HepG2 (cell line): Measurements from ENCODE around the gene PAM16. TPM values are rescaled to one million over a fixed set of nuclear protein-coding genes. Genes with fewer than 3 reads are reported as not detected.

Experiments used
- ATAC-seq: fragments of 200-7000 bp; cut with Tn5 transposase; 3 replicates; pipeline ENCODE4 v1.9.1; 2020; ENCODE audit warnings: mild to moderate bottlenecking, moderate library complexity
- BruUV-seq: library from RNA; stranded (reverse); fragments of 400-500 nt; replicated peaks from 2 replicates; lab custom pipeline; 2021; lab: Mats Ljungman, UMichigan
- CTCF ChIA-PET: fragments of 300-600 bp; formaldehyde crosslinking; extraction: SDS; loops from one replicate; lab custom pipeline; 2021; ENCODE audit warnings: low total read pairs, inconsistent platforms, low intra/inter-chr PET ratio; lab: Yijun Ruan, JAX
- POLR2A ChIA-PET: fragments of 350-600 bp; sonication (Branson Sonifier 250); formaldehyde crosslinking; loops from one replicate; lab custom pipeline; 2020; ENCODE audit warnings: antibody characterized with exemption, inconsistent platforms; lab: Yijun Ruan, JAX
- DNase-seq: peaks from one replicate; pipeline ENCODE4 v3.0.0-alpha.2; 2015; ENCODE audit warnings: low spot score
- FAIRE-seq: peaks from 3 replicates; lab custom pipeline; 2011; peaks lifted over from hg19 to GRCh38; lab: Jason Lieb, UNC
- H2AFZ ChIP-seq: one replicate; pipeline ENCODE4 v1.6.1; 2011; ENCODE audit warnings: low read length, inconsistent platforms
- H3K27ac ChIP-seq: fragments of 300-600 bp; 3 replicates; pipeline ENCODE4 v1.8.0; 2011; ENCODE audit warnings: mixed run types, mild to moderate bottlenecking, mixed read lengths, low read length, inconsistent platforms; ENCODE audit not compliant: insufficient read depth; ENCODE audit errors: extremely low read length
- H3K27me3 ChIP-seq, 2 experiments: fragments of 200-600 bp in 1 of 2; 2 replicates in 1 of 2; 3 replicates in 1 of 2; pipeline versions ENCODE4 v1.6.0 to v1.8.0; 2011; ENCODE audit warnings: low read length in 2 of 2, mild to moderate bottlenecking in 2 of 2, moderate library complexity in 2 of 2, inconsistent platforms in 1 of 2; ENCODE audit not compliant: insufficient read depth in 2 of 2, control insufficient read depth in 1 of 2
- H3K36me3 ChIP-seq, 2 experiments: fragments of 200-600 bp in 1 of 2; replicated peaks in 1 of 2; 2 replicates in 1 of 2; 3 replicates in 1 of 2; pipeline versions ENCODE4 v1.5.1 to v1.8.0; 2011; ENCODE audit warnings: low read length in 2 of 2, inconsistent platforms in 1 of 2; ENCODE audit not compliant: insufficient read depth in 2 of 2, control insufficient read depth in 1 of 2
- H3K4me1 ChIP-seq: 2 replicates; pipeline ENCODE4 v1.5.1; 2012; ENCODE audit warnings: low read length, inconsistent platforms; ENCODE audit not compliant: insufficient read depth
- H3K4me2 ChIP-seq: 2 replicates; pipeline ENCODE4 v1.6.0; 2011; ENCODE audit warnings: low read depth, low read length, inconsistent platforms
- H3K4me3 ChIP-seq, 3 experiments: fragments of 200-600 bp in 1 of 3; sonication (generic), shearing (Covaris generic) in 1 of 3; replicated peaks in 1 of 3; 2 replicates each; pipeline ENCODE4 v1.5.1; 2011 to 2016; ENCODE audit warnings: low read length in 3 of 3, inconsistent platforms in 2 of 3, low read depth in 2 of 3, mild to moderate bottlenecking in 2 of 3, control low read depth in 1 of 3, mixed read lengths in 1 of 3; ENCODE audit not compliant: insufficient read depth in 1 of 3
- H3K79me2 ChIP-seq: one replicate; pipeline ENCODE4 v1.6.1; 2011; ENCODE audit warnings: low read length, inconsistent platforms; ENCODE audit not compliant: insufficient read depth
- H3K9ac ChIP-seq: 2 replicates; pipeline ENCODE4 v1.6.0; 2011; ENCODE audit warnings: mild to moderate bottlenecking, low read depth, low read length, inconsistent platforms; ENCODE audit not compliant: insufficient read depth
- H3K9me3 ChIP-seq: 2 replicates; pipeline ENCODE4 v1.5.1; 2012; ENCODE audit warnings: mild to moderate bottlenecking, low read length
- H4K20me1 ChIP-seq: 2 replicates; pipeline ENCODE4 v1.6.0; 2011; ENCODE audit warnings: inconsistent platforms, mild to moderate bottlenecking, low read length, moderate library complexity; ENCODE audit not compliant: insufficient read depth
- ARNT2 ChIP-seq: sonication (generic); formaldehyde crosslinking; IDR thresholded peaks from 2 replicates; pipeline ENCODE4 v1.8.0; 2022; ENCODE audit warnings: mild to moderate bottlenecking, low read depth, missing genetic modification reagents, moderate library complexity
- ZMYM2 ChIP-seq: sonication (generic); formaldehyde crosslinking; IDR thresholded peaks from 2 replicates; pipeline ENCODE4 v1.8.0; 2022; ENCODE audit warnings: mild to moderate bottlenecking, missing genetic modification reagents
- ZNF17 ChIP-seq: sonication (generic); formaldehyde crosslinking; IDR thresholded peaks from 2 replicates; pipeline ENCODE4 v1.5.0; 2020; ENCODE audit warnings: mild to moderate bottlenecking, missing genetic modification reagents
- ZNF7 ChIP-seq: IDR thresholded peaks from 2 replicates; pipeline ENCODE4 v1.6.1; 2016; ENCODE audit warnings: missing biosample characterization, missing genetic modification reagents
- WGBS: methylation state at CpG from one replicate; pipeline ENCODE4 v1.1.6; 2017; ENCODE audit warnings: low lambda C conversion rate; 5-methylcytosine and 5-hydroxymethylcytosine counted together
- in situ Hi-C: cut with HindIII; loops from 2 replicates; pipeline ENCODE4 v1.10.0; 2017; ENCODE audit warnings: low pct_unique_long_range_greater_than_20kb; ENCODE audit not compliant: extremely low pct_ligation_motif_present
- intact Hi-C: fragments of 100-400 bp; cut with micrococcal nuclease; formaldehyde crosslinking; loops from one replicate; pipeline ENCODE4 v1.10.0; 2022; ENCODE audit not compliant: unreplicated experiment
- polyA plus RNA-seq, 8 experiments: library from polyadenylated mRNA; depleted of rRNA in 3 of 8; stranded (reverse) in 7 of 8; unstranded in 1 of 8; fragments of >200 nt; fragmentation: Illumina TruSeq in 4 of 8; extraction: Trizol in 4 of 8; gene quantifications; 2 replicates each; pipeline versions ENCODE4 v1.2.1 to v1.2.3, GENCODE V29; 2011 to 2016; ENCODE audit warnings: low read depth in 4 of 8, missing spikeins in 1 of 8, mixed read lengths in 1 of 8; ENCODE audit not compliant: insufficient read depth in 1 of 8
- total RNA-seq, 5 experiments: library from RNA; depleted of rRNA; stranded (reverse); fragments of >200 nt; fragmentation: Illumina TruSeq; extraction: Trizol; gene quantifications; 2 replicates each; pipeline ENCODE4 v1.2.3, GENCODE V29; 2016; ENCODE audit warnings: low read depth in 1 of 5
- TF ChIP-seq, protein P1 (sequence below): sonication (generic); formaldehyde crosslinking; IDR thresholded peaks from 2 replicates; pipeline ENCODE4 v1.4.0; 2020; ENCODE audit warnings: mild to moderate bottlenecking, missing genetic modification reagents
- TF ChIP-seq, protein P2 (sequence below): sonication (generic); formaldehyde crosslinking; IDR thresholded peaks from 2 replicates; pipeline ENCODE4 v1.4.0; 2020; ENCODE audit warnings: missing genetic modification reagents
- TF ChIP-seq, protein P3 (sequence below): sonication (generic); formaldehyde crosslinking; IDR thresholded peaks from 2 replicates; pipeline ENCODE4 v1.9.0; 2022; ENCODE audit warnings: missing genetic modification reagents, mild to moderate bottlenecking, borderline replicate concordance

The PAM16 gene
- total and polyA plus RNA-seq, 2 of the 13 experiments (the other 11 are each of a cell fraction or from before 2014, with no cell fraction given): 51.5 to 51.8 TPM

DNA sequence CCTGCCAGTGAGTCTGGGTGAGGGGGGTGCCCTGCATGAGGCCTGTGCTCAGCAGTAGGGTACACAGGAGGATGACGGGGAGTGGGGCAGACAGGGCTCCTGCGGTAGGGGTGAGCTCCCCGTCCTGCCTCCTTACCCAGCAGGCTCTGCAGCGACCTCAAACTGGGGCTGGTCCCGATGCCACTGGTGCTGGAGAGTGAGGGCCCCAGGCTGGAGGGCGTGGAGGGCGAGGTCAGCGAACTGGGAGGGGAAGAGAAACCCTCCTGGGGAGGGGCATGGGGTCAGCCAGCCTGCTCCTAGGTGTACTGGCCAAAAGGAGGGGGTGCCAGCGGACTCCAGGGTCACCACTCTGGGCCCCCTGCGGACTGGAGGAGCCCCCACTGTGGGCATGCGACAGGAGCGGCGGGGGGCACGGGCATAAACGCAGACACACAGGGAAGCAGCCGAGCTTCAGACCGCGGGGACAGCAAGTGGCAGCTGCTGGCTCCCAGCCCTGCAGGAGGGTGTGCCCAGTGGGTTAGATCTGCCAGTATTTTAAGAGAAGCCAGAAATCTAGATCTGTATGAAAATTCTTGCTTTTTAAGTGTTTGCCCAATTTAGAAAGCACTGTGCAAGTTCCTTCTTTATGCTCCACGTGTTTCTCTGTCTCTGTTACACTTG, 11.5 kb upstream of the PAM16 start:
- H3K9me3 ChIP-seq: no peaks in the 10 kb centered on the region
- H3K4me2 ChIP-seq: no peak overlapping the region
- H4K20me1 ChIP-seq: no peaks in the 10 kb centered on the region
- TF ChIP-seq, protein P1, sequence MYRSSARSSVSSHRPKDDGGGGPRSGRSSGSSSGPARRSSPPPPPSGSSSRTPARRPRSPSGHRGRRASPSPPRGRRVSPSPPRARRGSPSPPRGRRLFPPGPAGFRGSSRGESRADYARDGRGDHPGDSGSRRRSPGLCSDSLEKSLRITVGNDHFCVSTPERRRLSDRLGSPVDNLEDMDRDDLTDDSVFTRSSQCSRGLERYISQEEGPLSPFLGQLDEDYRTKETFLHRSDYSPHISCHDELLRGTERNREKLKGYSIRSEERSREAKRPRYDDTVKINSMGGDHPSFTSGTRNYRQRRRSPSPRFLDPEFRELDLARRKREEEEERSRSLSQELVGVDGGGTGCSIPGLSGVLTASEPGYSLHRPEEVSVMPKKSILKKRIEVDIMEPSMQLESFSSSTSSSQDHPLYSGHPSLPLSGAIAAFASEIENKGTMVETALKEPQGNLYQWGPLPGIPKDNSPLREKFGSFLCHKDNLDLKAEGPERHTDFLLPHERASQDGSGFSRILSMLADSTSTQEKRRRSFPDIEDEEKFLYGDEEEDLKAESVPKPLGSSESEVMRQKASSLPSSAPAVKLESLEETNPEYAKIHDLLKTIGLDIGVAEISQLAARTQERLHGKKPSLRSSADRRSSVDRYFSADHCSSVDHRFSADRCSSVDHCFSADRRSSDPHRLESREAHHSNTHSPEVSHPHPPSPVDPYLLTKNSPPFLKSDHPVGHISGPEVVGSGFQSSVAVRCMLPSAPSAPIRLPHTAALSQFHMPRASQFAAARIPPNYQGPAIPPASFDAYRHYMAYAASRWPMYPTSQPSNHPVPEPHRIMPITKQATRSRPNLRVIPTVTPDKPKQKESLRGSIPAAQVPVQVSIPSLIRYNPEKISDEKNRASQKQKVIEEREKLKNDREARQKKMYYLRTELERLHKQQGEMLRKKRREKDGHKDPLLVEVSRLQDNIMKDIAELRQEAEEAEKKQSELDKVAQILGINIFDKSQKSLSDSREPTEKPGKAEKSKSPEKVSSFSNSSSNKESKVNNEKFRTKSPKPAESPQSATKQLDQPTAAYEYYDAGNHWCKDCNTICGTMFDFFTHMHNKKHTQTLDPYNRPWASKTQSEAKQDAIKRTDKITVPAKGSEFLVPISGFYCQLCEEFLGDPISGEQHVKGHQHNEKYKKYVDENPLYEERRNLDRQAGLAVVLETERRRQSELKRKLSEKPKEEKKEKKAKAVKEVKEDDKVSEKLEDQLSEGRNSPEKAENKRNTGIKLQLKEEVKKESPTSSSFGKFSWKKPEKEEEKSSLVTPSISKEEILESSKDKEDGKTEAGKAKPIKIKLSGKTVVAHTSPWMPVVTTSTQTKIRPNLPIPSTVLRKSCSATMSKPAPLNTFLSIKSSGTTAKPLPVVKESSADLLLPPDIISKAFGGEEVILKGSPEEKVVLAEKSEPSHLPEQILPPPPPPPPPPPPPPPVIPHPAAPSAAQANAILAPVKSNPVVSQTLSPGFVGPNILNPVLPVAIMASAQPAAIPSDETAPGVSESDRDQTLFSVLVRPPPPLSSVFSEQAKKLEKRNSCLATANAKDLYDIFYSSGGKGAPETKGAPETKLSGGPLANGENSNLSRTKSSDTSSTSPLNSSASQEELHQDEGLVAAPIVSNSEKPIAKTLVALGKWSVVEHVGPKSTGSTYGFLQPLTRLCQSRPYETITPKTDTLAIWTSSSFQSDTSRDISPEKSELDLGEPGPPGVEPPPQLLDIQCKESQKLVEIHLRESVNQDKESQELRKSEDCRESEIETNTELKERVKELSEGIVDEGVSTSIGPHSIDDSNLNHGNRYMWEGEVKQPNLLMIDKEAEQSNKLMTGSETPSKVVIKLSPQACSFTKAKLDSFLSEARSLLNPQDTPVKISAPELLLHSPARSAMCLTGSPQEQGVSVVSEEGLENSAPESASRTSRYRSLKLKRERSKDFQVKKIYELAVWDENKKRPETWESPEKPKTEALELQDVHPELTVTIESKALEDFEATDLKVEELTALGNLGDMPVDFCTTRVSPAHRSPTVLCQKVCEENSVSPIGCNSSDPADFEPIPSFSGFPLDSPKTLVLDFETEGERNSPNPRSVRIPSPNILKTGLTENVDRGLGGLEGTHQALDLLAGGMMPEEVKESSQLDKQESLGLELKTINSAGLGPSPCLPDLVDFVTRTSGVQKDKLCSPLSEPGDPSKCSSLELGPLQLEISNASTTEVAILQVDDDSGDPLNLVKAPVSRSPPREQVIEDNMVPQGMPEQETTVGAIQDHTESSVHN (CRISPR knock-in tag): no peak
- TF ChIP-seq ZNF7 (CRISPR knock-in tag) (no peak), ARNT2 (CRISPR knock-in tag) (no peak), ZNF17 (CRISPR knock-in tag) (no peak), ZMYM2 (no peak)
- TF ChIP-seq, protein P2, sequence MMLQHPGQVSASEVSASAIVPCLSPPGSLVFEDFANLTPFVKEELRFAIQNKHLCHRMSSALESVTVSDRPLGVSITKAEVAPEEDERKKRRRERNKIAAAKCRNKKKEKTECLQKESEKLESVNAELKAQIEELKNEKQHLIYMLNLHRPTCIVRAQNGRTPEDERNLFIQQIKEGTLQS (CRISPR knock-in tag): no peak
- TF ChIP-seq, protein P3, sequence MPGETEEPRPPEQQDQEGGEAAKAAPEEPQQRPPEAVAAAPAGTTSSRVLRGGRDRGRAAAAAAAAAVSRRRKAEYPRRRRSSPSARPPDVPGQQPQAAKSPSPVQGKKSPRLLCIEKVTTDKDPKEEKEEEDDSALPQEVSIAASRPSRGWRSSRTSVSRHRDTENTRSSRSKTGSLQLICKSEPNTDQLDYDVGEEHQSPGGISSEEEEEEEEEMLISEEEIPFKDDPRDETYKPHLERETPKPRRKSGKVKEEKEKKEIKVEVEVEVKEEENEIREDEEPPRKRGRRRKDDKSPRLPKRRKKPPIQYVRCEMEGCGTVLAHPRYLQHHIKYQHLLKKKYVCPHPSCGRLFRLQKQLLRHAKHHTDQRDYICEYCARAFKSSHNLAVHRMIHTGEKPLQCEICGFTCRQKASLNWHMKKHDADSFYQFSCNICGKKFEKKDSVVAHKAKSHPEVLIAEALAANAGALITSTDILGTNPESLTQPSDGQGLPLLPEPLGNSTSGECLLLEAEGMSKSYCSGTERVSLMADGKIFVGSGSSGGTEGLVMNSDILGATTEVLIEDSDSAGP (CRISPR knock-in tag): no peak
- in situ Hi-C loops: no loop called here
- no peak overlapping the region for H2AFZ ChIP-seq
- H3K4me3 ChIP-seq: no peak overlapping the region
- no peaks in the 10 kb centered on the region for H3K27me3 ChIP-seq
- no peak for DNase-seq
- ATAC-seq: no peak
- 90% methylated on average over 15 of the region's 19 CpGs for WGBS
- no peak overlapping the region for H3K27ac ChIP-seq
- no peak for FAIRE-seq
- CTCF ChIA-PET: no interaction called here
- BruUV-seq: no TSS peak
- no peaks in the 10 kb centered on the region for H3K79me2 ChIP-seq
- H3K36me3 ChIP-seq: peaks cover 0 to 1% of the 10 kb centered on the region in 2 experiments; a peak in 1 of 5 replicates
- peaks cover 31% of the 10 kb centered on the region for H3K4me1 ChIP-seq
- intact Hi-C loops: no loop called here
- POLR2A ChIA-PET: interaction anchor here (2.4 kb wide), 1 partner anchor 8 kb away, joined by 10 read pairs; the partner anchor contains the start of gene VASN
- no peak overlapping the region for H3K9ac ChIP-seq
